ENCODE results near the gene MYH15. TPM values are rescaled to one million over a fixed set of nuclear protein-coding genes. Genes with fewer than 3 reads are reported as not detected.

Gene MYH15
- total and polyA plus RNA-seq, 2 of the 4 experiments (the other 2 are of a cell fraction), result 0.10 to 0.36 TPM

DNA sequence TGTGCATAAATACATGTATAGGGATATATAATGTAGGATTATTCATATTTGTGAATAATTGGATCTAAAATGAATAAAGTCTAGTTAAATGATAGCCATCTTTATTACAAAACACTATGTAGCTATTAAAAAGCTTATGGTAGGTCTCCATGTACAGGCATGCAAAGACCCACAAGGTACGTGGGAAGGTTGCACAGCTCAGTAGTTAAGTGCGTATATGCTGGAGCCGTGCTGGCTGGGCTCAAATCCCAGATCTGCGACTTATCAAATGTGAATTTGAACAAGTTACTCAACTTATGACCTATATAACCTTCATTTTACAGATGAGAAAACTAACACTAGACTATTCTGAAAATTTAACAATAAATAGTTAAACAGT is 100.6 kb downstream of the MYH15 start:
- H2AK5ac ChIP-seq (ENCODE audit: low read depth, low read length), result no peak overlapping the region
- H3K4me3 ChIP-seq (ENCODE audit: insufficient read depth, low read depth, low read length), result no peak overlapping the region
- no peak overlapping the region for H4K5ac ChIP-seq (ENCODE audit: low read depth, low read length)
- no peak overlapping the region for H2AK9ac ChIP-seq (replicated peaks; ENCODE audit: low read depth, low read length, poor library complexity)
- H3K79me1 ChIP-seq (ENCODE audit: low read depth in 1 of 2, low read length in 2 of 2), result no peaks in the 10 kb centered on the region
- H3K4me1 ChIP-seq (ENCODE audit: control insufficient read depth, insufficient read depth, low read length), result no peaks in the 10 kb centered on the region
- no peak overlapping the region for H3K9ac ChIP-seq (ENCODE audit: low read depth, low read length)
- dilution Hi-C loops (cut with HindIII; ENCODE audit: low sequenced_read_pairs, unreplicated experiment) (no loop called here), intact Hi-C loops (cut with micrococcal nuclease) (loop anchor here (5.0 to 10.0 kb wide), 5 partner anchors 255 to 732 kb away; no protein-coding TSS in a partner anchor), in situ Hi-C loops (cut with MboI; ENCODE audit: low sequenced_read_pairs) (no loop called here)
- no peaks in the 10 kb centered on the region for H3K36me3 ChIP-seq (ENCODE audit: control insufficient read depth, insufficient read depth, low read length)
- DNase-seq (no peak), ATAC-seq (ENCODE audit: low read depth) (no peak)
- no peak overlapping the region for H3K4me2 ChIP-seq (ENCODE audit: low read depth, low read length)
- no peak overlapping the region for H2BK15ac ChIP-seq (ENCODE audit: low read depth, low read length)
- H4K20me1 ChIP-seq (ENCODE audit: insufficient read depth, low read length), result no peaks in the 10 kb centered on the region
- no peaks in the 10 kb centered on the region; the same call in 1 of the 2 replicates for H3K9me1 ChIP-seq (ENCODE audit: insufficient read depth, low read length)
- no peak overlapping the region for H3K27ac ChIP-seq (ENCODE audit: insufficient read depth, low read length)
- H3K18ac ChIP-seq (ENCODE audit: low read depth, low read length), result no peak overlapping the region
- H3K56ac ChIP-seq (ENCODE audit: extremely low read depth, insufficient read depth, low read length), result no peak overlapping the region
- POLR2A ChIA-PET (ENCODE audit: unreplicated experiment), result no interaction called here
- no peak overlapping the region for H2BK20ac ChIP-seq (ENCODE audit: low read depth, low read length)
- H2BK5ac ChIP-seq (ENCODE audit: low read depth, low read length, poor library complexity, severe bottlenecking), result no peak overlapping the region
- no peaks in the 10 kb centered on the region for H3K9me3 ChIP-seq (ENCODE audit: control insufficient read depth, insufficient read depth, low read length)
- CTCF ChIA-PET, result interaction anchor here (0.7 kb wide), 1 partner anchor 68 kb away, joined by 3 read pairs; no protein-coding TSS in a partner anchor
- TF ChIP-seq BHLHE40 (IDR thresholded peaks at IDR 0.05; ENCODE audit: low read depth, low read length) (no peak), POLR2A (IDR thresholded peaks at IDR 0.05; ENCODE audit: low read depth, low read length) (no peak)
- no peak overlapping the region for H2AFZ ChIP-seq (replicated peaks; ENCODE audit: low read length, poor library complexity)
- H3K23ac ChIP-seq (ENCODE audit: low read depth, low read length), result no peak overlapping the region
- no peak overlapping the region for H3K14ac ChIP-seq (replicated peaks; ENCODE audit: low read depth, low read length)
- H2BK120ac ChIP-seq (ENCODE audit: low read depth, low read length), result no peak overlapping the region
- H3K4ac ChIP-seq (ENCODE audit: low read depth, low read length), result no peak overlapping the region
- 100% methylated on average over 2 of the region's 4 CpGs; no CpG with 5 or more reads in 1 of the 2 experiments for WGBS, 2 experiments (ENCODE audit: extremely low coverage in 2 of 2, insufficient read length in 1 of 2)
- H3K27me3 ChIP-seq (ENCODE audit: control insufficient read depth, insufficient read depth, low read length), result no peaks in the 10 kb centered on the region; the same call in 1 of the 2 replicates
- no peak overlapping the region for H4K8ac ChIP-seq (ENCODE audit: low read depth in 2 of 2, low read length in 2 of 2)
- no peak overlapping the region for H4K91ac ChIP-seq (ENCODE audit: insufficient read depth, low read depth, low read length)
- no TSS peak for BruUV-seq (replicated peaks)

Data from IMR-90 (cell line).